ENCODE data around the gene TEX14.

The TEX14 gene

DNA sequence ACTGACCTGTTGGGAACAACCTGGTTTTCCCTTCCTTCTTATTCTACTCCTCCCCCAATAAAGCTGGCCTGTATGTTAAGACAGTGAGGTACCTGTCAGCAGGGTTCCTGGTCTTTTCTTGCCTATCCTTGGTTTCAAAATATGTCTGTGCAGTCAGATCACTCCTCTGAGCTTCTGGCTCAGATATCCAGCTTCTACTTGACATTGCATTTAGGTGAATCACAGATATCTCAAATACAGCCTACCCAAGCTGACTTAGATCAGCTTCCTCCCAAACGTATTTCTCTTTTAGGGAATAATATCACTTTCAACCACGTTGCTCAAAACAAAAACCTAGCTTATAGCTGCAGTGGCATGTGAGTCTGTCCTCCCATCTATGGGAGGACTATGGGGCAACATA, 48.7 kb downstream of the TEX14 start:
- DNase-seq (ENCODE audit: low spot score) = peak; percentile 66

DNA sequence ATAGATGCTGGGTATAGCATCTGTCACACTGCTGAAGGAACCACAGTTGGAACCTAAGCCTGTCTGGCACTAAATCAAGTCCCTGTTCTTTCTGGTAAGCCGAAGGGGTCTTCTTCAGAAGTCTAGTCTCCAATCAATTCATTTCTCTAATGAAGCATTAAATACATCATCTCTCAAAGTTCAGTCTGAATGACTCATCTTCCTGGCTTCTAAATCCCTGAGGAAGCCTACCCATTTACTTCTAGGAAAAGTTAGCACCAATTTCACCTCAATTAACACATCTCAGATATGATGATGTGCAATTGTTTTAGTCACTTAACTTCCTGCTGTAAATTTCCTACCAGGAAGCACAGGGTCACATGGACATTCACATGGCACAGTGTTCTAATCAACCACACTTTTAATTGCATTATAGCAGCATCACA, 49.9 kb downstream of the TEX14 start:
- DNase-seq (ENCODE audit: low spot score) = peak; percentile 12

DNA sequence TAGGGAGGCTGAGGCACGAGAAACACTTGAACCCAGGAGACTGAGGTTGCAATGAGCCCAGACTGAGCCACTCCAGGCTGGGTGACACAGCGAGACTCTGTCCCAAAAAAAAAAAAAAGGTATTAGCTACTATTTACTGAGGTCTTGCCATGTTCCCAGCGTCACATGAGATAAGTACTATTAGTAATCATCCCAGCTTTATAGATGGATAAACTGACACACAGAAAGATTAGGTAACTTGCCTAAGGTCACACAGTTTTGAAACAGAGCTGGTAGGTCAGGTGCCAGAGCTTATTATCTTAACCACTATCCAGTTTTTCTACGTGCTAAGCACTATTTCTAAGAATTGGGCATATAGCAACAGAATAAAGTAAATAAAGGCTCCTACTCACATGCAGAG, 51.6 kb downstream of the TEX14 start:
- DNase-seq (ENCODE audit: low spot score) = no peak

DNA sequence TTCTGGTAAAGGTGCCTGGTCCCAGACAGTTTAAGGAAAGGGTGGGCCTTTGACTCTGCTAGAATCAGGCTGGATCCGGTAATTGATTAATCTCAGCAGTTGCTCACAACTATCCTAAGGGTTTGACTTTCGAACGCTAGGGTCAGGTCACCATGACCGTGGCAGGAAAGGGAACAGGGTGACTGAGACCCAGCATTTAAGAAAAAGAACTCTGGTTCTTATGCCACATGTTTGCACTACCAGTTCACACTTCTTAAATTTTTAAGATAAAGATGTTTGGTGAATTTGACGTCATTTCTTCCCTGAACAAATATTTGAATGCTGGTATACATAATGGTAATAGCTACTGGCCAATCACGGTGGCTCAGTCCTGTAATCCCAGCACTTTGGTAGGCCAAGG, 52.2 kb downstream of the TEX14 start:
- DNase-seq (ENCODE audit: low spot score) = no peak

DNA sequence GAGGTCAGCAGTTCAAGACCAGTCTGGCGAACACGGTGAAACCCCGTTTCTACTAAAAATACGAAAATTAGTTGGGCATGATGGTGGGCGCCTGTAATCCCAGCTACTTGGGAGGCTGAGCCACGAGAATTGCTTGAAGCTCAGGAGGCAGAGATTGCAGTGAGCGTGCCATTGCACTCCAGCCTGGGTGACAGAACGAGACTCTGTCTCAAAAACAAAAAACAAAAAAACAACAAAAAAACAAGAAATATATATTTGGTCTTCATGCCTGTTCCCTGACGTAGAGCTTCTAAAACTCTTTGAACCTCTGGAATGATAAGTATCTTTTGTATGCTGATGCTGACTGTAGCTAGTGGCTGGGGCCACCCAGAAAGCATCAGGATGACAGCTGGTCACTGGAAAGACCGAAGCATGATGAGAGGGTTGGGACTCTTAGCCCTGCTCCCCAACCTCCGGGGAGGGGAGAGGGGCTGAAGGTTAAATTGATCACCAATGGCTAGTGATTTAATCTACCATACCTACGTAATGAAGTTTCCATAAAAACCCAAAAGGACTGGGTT, 54.8 kb downstream of the TEX14 start:
- no peak for DNase-seq (ENCODE audit: low spot score)

DNA sequence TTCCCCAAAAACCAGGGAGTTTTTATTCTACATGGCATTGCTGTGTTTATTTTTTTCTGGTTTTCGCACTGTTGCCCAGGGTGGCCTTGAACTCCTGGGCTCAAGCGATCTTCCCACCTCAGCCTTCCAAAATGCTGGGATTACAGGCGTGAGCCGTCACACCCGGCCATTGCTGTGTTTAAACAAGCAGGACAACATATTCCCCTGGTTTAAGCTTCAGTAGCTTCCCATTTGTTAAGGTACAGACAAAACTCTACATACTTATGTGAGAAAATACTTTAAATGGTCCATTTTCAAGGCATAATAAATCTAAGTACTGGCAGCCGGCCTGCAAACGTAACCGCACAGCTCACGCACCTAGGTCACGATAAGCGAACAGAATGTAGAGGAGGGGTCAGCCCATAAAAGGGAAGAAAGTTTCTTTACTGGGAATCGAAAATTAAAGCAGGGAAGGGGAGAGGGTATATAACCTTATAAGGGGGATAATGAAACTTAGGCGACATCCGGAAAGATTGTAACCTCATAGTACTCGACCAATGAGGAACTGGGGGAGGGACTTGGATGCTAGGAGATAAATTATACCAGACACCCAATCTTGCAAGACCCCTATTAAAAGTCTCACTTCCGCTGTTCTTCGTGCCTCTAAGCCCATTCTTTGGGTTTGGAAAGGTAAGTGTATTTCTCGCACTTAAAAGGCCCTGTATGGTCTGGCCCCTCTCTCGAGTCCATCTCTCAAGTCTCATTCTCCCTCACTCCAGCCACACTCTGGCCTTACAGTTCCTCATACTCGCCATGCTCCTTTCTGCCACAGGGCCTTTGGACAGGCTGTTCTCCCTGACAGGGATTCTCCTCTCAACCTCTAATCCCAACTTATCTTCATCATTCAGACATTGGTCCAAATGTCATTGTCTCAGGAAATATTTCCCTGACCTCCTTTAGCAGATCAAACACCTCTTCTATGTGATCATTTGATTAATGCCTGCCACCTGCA, 59.2 kb downstream of the TEX14 start:
- DNase-seq (ENCODE audit: low spot score) = no peak

DNA sequence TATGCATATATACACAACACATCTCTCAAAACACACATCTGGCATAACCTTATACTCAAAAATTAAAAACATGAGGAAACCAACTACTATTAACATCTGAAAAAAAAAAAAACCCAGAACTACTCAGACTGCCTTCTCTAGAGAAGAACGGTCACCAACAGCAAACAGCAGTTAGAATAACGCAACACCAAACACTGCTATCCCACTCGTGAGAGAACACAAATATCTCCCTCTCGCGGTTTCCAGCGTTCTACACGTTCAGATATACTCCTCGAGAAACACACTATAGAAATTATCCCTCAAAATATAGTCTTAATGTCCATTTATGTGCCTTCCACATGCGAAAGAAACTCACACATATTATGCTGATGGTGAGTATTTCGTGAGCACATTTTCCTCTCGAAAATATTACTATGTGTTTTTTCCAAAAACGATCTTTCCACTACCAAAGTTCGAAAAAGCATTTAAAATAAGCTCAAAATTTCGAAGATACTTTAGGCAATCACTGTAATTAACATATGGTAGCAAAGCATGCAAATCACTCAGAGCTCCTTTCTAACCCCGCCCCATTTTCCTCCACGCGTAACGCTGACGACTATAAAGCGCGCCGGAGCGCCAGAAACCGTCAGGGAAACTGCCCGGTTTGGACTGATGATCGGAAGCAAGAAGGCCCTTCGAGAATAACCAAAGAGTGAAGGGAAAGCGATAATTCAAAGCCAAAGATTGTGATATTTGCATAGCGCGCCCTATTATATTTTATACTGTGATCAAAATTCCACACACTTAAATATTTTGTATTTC, 60.1 kb downstream of the TEX14 start:
- peak; percentile 89 for DNase-seq (ENCODE audit: low spot score)

DNA sequence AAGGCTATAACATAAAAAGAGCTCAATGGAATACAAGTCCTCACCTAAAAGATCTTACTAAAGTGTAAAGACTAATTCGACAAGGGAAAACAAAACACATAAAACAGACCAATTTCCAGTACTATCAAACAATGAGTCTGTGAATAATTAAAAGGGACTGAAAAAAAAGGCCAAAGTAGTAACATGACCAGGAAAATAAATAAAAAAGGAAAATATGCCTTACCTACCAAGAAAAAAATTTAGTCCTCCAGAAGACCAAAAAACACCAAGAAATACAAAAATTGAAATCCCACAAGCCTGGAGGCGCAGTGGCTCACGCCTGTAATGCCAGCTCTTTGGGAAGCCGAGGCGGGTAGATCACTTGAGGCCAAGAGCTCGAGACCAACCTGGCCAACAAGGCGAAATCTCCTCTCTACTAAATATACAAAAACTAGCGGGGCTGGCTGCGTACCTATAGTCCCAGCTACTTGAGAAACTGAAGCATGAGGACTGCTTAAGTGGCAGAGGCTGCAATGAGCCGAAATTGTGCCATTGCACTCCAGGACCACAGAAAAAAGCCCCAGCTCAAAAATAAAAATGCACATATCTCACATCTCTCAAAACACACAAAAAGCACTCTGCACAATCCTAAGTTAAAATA, 60.8 kb downstream of the TEX14 start:
- DNase-seq (ENCODE audit: low spot score) = no peak

DNA sequence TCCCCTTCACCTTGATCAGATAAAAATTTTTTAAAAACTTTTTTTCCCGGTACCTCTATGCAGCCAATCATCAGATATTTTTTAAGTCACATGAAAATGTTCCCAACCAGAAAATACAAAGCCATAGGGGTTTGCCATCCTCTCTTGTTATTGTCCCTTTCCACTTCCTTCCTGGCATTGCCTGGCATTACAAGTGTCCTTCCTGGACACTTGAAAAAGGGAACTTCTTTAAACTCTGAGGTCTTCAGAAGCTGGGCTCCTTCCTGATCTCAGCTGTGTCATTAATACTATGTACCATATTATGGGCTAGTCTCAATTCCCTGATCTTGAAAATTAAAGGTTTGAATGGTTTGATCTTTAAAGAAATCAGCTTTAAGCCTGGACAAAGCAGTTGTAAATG, 64.9 kb downstream of the TEX14 start:
- DNase-seq (ENCODE audit: low spot score) = no peak

DNA sequence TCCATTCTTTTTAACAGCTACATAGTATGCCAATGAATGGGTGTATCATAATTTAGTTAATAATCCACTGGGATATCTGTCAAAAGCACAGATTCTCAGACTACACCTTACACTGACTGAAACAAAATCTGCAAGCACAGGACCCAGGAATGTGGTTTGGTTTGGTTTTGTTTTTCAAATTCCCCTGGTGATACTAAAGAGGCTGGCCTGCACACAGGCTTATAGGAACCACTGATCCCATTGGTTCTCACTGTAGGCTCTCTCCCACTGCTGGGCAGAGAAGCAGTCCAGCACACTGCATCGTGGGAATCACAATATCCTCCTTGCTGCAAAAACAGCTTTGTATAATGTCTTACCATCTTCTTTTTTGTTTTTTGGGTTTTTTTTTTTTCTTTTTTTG, 67.1 kb downstream of the TEX14 start:
- no peak for DNase-seq (ENCODE audit: low spot score)

DNA sequence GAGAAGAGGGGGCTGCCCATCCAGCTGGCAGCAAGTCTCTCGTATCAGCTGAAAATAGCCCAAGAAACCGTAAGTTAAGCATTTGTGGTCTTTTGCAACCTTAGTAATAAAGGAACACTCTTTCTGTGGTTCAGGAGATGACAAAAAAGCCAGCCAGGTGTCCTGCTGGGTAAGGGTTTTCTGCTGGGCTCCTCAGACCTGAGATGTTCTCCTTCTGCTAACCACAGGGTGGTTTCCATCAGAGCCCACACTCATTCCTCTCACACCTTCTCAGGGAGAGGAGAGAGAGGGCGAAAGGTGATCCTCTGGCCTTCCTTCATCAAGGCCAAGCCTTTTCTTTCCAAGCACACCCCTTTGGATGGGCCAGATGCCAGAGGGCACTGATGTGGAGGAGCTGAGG, 70.7 kb downstream of the TEX14 start:
- no peak for DNase-seq (ENCODE audit: low spot score)

DNA sequence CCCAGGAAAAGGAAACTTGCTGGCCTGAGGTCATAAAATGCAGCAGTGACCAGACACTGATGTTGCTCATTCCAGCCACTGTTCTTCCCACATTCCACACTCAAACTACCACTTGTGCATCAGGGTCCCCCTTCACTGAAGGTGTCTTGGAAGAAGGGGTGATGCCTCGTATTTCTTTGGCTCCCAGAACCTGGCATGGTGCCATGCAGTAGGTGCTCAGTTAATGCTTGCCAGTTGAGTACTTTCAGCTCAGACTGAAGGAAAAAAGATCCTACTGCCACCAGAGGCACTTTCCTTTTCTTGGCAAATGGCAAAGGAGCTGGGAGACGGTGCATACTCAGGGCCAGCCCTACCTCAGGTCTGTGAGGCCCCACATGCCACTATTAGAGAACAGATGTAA, 73.5 kb downstream of the TEX14 start:
- no peak for DNase-seq (ENCODE audit: low spot score)

DNA sequence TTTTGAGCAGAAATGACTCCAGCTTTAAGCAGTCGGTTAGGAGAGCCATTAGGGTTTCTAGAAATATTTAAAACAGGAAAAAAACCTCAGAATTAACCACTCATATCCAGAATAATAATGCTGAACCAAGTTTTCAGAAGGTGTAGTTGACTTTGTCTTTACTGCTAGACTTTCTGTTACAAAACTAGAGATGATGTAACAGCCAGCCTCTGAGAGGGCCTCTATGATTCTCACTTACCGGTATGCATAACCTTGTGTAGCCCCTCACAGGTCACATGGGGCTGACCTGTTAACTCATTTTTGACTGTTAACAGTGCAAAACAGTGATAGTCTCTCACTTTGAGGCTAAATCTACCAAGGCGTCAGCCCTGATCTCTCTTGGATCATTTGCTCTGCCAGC, 74.3 kb downstream of the TEX14 start:
- no peak for DNase-seq (ENCODE audit: low spot score)

DNA sequence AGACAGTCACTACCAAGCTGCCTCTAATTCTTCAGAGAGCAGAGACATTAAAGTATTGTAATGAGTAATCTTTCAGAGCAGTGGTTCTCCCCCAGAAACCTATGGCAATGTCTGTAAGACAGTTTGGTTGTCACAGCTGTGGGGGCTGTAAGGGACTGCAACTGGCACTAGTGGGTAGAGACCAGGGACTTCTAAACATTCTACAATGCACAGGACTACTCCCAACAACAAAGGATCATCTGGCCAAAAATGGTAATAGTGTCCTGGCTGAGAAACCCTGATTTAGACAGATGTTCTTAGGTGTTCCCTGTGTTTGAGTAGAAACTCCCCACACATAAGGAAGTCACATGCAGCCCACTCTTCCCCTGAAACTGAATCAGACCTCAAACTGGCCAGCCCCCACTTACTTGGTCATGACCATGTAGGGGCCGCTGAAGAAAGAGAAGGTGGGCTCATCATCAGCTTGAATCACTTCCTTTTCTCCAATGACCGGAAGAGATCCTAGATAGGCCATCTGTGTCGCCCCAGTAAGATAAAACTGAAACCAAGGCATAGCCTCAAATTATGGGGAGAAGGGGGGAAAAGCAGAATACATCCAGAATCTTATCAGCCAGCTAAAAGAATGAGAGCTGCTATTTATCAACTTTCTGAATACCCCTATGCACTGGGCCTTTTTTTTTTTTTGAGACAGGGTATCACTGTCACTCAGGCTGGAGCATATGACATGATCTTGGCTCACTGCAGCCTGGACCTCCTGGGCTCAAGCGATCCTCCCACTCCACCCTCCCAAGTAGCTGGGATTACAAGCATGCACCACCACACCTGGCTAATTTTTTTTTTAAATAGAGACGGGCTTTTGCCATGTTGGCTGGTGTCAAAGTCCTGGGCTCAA, 75.8 kb downstream of the TEX14 start:
- DNase-seq (ENCODE audit: low spot score) = no peak

DNA sequence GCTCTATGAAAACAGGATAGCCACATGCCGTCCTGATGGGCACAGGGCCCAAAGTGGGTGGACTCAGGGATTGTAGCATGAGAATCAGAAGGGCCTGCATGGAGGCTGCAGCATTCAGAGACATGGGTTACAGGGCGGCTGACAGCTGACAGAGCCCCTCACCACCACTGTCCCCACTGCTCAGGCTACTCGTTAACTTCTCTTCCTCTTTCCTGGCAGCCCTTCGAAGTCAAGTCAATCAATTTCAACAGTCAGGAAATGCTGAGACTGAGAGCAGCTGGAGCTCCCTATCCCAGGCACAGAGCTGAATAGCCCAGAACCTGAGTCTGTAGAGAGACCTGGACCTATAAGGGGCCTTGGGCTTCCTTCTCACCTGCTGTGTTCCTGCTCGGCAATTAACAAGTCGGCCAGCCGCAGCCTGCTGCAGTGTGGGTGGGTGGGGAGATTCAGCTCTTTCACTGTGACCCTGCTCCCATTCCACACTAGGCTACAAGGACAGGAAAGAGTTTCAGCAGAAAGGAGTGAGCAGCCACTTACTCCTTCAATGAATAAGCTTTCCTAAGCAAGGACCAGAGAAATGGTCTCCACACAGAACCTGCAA, 76.9 kb downstream of the TEX14 start:
- peak; percentile 2 for DNase-seq (ENCODE audit: low spot score)

DNA sequence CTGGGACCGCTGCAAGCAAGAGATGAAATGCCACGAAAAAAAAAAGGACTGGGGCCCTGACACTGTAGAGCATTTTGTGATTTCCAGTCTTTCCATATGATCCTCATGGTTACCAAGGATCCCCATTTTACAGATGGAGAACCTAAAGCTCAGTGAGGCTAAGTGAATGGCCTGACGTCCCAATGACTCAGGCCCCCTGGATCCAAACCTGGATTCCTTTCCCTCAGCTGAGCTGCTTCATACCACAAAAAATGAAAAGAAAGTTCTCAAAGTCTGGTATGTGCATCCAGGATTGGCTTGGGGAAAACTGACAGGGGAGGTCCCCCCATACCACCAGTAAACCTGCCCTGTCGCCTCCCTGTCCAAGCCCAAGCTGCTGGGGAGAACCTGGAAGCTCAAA, 80.5 kb downstream of the TEX14 start:
- DNase-seq (ENCODE audit: low spot score) = no peak

DNA sequence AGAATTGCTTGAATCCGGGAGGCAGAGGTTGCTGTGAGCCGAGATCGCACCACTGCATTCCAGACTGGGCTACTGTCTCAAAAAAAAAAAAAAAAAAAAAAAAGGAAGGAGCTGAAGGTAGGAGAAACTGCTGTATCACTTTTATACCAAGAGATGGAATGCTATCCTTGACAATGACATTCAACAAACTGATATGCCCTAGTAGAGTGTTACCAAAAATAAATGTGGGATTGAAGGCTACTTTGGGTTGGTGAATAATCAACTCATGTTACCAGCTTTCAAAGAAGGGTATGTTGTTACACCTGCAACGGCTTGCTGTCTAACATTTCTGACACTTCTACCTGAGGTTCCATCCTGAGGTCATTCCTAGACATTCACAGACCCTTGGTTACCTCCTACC, 84.9 kb downstream of the TEX14 start:
- DNase-seq (ENCODE audit: low spot score) = no peak

DNA sequence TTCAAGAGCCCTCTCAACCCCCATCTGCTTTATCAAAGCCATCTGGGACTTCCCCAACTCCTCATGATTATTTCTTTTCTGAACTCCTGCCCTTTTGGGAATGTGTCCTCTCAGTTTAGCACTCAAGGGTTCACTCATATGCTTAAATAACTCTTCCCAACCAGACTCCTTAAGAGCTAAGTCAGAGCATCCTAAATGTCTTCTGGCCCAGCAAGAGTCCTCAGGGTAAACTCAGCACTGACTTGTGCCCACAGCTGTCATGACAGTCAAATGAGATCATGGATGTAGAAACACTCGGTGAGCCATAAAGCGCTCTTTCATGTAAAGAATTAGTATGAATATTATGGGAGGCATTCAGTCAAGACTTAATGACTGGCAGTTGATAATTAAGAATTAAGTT, 85.9 kb downstream of the TEX14 start:
- no peak for DNase-seq (ENCODE audit: low spot score)

DNA sequence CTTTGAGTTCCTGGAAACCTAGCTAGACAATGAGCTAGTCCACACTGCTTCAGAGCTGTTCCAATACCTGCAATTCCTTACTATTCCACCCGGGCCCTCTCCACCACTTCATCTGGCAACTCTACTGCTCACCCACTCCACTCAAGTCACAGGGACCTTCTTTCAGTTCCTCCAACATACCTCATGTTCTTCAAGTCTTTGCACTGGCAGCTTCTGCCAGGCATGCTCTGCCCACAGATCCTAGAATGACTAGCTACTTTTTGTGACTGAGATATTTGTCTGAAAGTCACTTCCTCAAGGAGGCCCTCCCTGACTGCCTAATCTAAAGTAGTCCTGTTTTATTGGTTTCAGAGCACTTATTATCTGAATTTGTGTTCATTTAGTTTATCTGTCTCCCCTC, 86.4 kb downstream of the TEX14 start:
- DNase-seq (ENCODE audit: low spot score) = no peak

DNA sequence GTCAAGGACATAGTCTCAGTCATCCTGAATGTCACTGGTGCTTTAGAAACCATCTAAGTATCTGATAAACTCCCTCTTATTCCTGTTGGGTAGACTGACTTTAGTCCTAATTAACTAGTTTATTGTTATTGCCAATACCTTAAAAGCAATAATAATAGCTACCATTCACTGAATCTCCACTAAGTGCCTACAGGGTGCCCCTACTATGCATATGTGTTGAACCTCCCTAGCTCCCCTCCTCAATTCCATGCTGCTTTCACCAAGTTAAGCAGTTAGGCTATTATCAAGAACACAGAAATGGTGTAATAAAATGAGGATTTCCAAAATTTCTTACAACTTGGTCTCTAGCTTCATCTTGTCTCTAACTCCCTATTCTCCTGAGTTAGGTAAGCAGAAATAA, 89.9 kb downstream of the TEX14 start:
- no peak for DNase-seq (ENCODE audit: low spot score)

DNA sequence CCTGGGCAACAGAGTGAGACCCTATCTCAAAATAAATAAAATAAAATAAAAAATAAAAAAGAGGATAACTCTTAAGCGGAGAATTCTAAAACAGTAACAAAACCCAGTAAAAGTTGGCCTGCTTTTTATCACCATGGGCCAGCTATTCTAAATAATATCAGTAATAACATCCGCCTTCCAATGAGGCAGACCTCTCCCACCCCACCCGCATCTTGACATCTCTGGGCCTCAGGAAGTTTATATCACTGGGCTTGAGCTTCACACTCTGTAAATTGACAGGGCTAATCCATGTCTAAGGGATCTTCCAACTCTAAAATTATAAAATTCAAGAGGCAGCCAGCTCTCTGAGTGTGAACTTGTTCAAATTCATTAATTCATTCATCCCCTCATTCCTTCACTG, 94.5 kb downstream of the TEX14 start:
- no peak for DNase-seq (ENCODE audit: low spot score)
